NB4 (cell line): ENCODE results near the gene KIF1A.

Experiments
- DNase-seq: peaks from one replicate; pipeline ENCODE4 v3.0.0; 2010; ENCODE audit warnings: low read depth
- H3K4me3 ChIP-seq: one replicate; pipeline ENCODE4 v1.5.1; 2011; ENCODE audit warnings: mild to moderate bottlenecking, low read depth, low read length, moderate library complexity
- MYC ChIP-seq: IDR thresholded peaks from 2 replicates; pipeline ENCODE4 v1.6.1; 2011; ENCODE audit warnings: low read depth, low read length
- POLR2A ChIP-seq: IDR thresholded peaks from 2 replicates; pipeline ENCODE4 v1.6.1; 2011; ENCODE audit warnings: mild to moderate bottlenecking; ENCODE audit not compliant: insufficient read length; ENCODE audit errors: extremely low read depth
- TF ChIP-seq, protein P1 (sequence below): IDR thresholded peaks from 2 replicates; pipeline ENCODE4 v1.6.1; 2011; ENCODE audit warnings: low read depth, low read length
- TF ChIP-seq, protein P2 (sequence below): IDR thresholded peaks from one replicate; pipeline ENCODE4 v1.5.1; 2012; ENCODE audit warnings: low read depth, low read length

Gene KIF1A

DNA sequence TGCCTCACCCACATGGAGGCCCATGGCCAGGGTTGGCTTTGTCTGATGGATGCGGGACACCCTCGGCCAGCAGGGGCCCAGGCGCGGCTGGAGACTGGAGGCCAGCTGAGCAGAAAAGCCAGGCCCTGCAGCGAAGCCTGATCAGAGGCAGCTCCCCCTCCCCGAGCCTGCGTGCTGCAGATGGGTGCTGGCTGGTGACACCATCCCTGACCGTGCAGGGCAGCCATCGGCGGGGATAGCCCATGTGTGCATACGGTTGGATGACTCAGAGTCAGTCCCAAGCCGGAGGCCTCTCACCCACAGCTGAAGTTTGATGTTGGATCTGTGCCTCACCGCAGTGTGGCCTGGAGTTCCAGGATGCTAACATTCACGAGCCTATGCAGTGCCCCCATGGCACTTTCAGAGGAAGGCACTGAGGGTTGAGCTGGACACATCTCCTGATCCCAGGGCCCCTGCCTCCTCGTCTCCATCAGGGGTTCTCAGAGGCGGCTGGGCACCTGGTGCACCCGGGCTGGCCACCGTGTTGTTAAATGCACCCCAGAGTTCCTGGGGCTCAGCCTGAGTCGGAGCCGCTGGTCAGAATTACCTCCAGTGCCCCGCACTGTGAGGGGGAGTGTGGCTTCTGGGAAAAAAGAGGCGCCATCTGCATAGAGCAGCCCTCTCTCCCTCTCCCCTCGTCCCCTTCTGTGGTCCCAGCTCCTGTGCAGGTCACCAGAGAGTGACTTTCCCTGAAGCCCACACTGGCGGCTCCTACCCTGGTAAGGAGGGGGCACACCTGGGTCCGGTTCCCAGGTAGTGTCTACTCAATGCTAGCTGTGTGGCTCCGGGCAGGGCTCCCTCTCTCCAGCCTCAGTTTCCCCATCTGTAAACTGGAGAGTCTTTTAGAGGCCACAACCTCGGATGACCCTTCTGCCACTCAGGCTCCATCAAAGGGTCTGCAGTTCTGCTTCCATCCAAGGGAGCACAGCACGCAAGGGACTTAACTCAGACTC lies 19.4 kb upstream of the KIF1A start:
- DNase-seq = no peak
- no peak overlapping the region for H3K4me3 ChIP-seq
- no peak for TF ChIP-seq MYC
- TF ChIP-seq, protein P1, sequence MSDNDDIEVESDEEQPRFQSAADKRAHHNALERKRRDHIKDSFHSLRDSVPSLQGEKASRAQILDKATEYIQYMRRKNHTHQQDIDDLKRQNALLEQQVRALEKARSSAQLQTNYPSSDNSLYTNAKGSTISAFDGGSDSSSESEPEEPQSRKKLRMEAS = no peak
- TF ChIP-seq POLR2A = no peak
- TF ChIP-seq, protein P2, sequence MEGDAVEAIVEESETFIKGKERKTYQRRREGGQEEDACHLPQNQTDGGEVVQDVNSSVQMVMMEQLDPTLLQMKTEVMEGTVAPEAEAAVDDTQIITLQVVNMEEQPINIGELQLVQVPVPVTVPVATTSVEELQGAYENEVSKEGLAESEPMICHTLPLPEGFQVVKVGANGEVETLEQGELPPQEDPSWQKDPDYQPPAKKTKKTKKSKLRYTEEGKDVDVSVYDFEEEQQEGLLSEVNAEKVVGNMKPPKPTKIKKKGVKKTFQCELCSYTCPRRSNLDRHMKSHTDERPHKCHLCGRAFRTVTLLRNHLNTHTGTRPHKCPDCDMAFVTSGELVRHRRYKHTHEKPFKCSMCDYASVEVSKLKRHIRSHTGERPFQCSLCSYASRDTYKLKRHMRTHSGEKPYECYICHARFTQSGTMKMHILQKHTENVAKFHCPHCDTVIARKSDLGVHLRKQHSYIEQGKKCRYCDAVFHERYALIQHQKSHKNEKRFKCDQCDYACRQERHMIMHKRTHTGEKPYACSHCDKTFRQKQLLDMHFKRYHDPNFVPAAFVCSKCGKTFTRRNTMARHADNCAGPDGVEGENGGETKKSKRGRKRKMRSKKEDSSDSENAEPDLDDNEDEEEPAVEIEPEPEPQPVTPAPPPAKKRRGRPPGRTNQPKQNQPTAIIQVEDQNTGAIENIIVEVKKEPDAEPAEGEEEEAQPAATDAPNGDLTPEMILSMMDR = no peak

DNA sequence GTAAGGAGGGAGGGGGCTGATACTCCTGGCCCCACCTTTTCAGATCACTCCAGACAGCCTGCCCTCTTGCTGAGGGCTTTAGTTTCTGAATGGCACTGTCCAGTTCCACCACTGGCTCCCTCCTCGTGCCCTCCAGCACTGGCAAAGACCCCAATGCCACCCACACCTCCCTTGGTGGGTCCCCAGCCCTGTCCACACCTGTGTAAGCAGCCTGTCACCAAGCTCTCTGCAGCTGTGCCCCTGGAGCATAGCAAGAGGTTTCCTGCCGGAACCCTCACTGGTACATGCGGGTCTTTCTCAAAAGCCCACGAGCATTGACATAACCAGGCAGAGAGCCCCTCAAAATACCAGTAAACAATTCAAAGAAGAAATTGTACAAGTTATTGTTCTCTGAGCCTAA lies 17.6 kb upstream of the KIF1A start:
- TF ChIP-seq MYC (no peak), POLR2A (no peak)
- TF ChIP-seq, protein P2 = no peak
- TF ChIP-seq, protein P1 = no peak
- no peak for DNase-seq
- no peak overlapping the region for H3K4me3 ChIP-seq

DNA sequence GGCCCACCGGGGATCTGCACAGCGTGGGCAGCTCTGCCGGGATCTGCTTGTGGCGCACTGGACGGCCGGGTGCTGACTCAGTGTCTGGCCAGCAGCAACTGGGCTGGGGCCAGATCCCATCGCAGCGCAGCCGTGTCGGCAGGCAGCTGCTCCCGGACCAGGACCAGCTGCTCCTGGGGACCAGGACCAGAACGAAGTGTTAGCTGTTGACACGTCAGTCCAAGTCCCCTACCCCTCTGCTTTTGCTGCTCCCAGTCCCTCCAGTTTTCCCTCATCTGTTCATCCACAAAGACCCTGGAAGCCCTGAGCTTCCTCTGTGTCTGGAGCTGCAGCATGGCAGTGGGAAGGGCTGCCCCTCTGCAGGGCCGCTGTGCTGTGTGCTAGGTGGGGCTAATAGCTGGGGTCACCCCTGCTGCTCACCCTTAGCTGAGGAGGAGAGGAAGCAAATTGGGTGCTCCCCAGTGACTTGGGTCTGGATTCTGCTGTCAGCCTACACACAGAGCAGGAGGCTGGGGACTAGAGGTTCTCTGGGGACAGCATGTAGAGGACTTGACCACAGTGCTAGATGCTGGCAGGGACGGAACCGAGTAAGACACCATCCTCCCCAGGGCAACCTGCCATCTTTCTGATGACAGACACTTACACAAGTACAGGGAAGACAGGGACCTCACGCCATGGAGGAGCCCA lies 16.9 kb upstream of the KIF1A start:
- no peak for DNase-seq
- TF ChIP-seq, protein P2 = no peak
- TF ChIP-seq MYC (no peak), POLR2A (no peak)
- TF ChIP-seq, protein P1 = no peak
- H3K4me3 ChIP-seq = no peak overlapping the region

DNA sequence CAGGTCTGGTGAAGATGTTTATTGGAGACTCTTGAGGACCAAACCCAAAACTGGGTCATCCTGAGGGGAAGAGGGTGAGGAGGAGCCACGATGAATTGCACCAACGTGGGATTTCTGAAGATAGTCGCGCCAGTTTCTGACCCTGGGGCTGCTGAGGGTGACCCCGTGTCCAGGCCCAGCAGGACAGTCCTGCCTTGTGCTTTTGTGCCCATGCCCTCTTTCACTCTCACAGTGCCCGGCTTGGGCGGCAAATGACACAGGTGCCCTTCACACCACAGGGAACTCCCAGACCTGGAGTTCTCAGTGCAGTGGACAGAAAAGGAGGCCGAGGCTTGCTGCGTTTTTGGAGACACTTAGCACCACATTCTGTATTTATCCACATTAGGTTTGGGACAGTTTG lies 15.5 kb upstream of the KIF1A start:
- TF ChIP-seq POLR2A = no peak
- TF ChIP-seq, protein P2 = no peak
- TF ChIP-seq, protein P1 = no peak
- TF ChIP-seq MYC = no peak
- DNase-seq = no peak
- no peak overlapping the region for H3K4me3 ChIP-seq

DNA sequence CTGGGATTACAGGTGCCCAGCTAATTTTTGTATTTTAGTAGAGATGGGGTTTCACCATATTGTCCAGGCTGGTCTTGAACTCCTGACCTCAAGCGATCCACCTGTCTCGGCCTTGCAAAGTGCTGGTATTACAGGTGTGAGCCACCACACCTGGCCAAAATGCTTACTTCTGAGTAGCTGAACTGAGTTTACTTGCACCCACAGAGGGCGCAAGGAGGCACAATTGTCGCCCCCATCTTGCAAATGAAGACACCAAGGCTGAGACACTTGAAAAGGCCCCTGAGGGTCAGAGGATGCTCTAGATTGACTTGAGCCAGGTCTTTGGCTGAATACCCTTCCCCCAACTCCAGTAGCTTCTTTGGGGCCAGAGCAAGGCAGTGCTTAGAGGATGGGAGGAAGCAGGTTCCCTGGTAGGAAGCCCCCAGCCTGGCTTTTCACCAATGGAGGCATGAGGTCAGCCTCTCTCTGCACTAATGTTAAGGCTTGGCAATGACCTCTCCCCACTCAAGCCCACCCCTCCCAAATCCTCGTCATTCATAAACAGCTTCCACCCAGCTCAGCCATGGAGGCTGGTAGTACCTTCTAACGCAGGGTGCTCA lies 14.5 kb upstream of the KIF1A start:
- no peak for DNase-seq
- H3K4me3 ChIP-seq = no peak overlapping the region
- TF ChIP-seq, protein P1 = no peak
- TF ChIP-seq, protein P2 = no peak
- TF ChIP-seq POLR2A (no peak), MYC (no peak)
